Activated naive CD4-positive, alpha-beta T cell treated with anti-CD3 and anti-CD28 coated beads for 36 hours (primary cell): ENCODE data around the gene NMT1. TPM values are rescaled to one million over a fixed set of nuclear protein-coding genes. Genes with fewer than 3 reads are reported as not detected.

Experiments
- CTCF ChIA-PET: fragments of 350-600 bp; sonication (Branson Sonifier 250); formaldehyde crosslinking; loops from one replicate; lab custom pipeline; 2021; ENCODE audit warnings: antibody characterized with exemption; lab: Charles Lee
- DNase-seq: peaks from one replicate; pipeline ENCODE4 v3.0.0-alpha.2; 2020
- H3K27ac Mint-ChIP-seq: one replicate; pipeline ENCODE4 v1.8.0; 2021; ENCODE audit warnings: mild to moderate bottlenecking, mixed read lengths
- H3K27me3 Mint-ChIP-seq: one replicate; pipeline ENCODE4 v1.8.0; 2021; ENCODE audit warnings: low read depth, mixed read lengths
- H3K36me3 Mint-ChIP-seq: one replicate; pipeline ENCODE4 v1.8.0; 2021; ENCODE audit warnings: low read depth, mixed read lengths
- H3K4me1 Mint-ChIP-seq: one replicate; pipeline ENCODE4 v1.8.0; 2021; ENCODE audit warnings: low read depth, mixed read lengths
- H3K4me3 Mint-ChIP-seq: one replicate; pipeline ENCODE4 v1.8.0; 2021; ENCODE audit warnings: mild to moderate bottlenecking, moderate library complexity, mixed read lengths
- H3K9me3 Mint-ChIP-seq: one replicate; pipeline ENCODE4 v1.8.0; 2021; ENCODE audit warnings: mixed read lengths
- intact Hi-C: fragments of 100-400 bp; cut with micrococcal nuclease; formaldehyde crosslinking; loops from one replicate; pipeline ENCODE4 v1.15.1; 2023
- total RNA-seq, 2 experiments: library from RNA; stranded (reverse); gene quantifications; one replicate each; pipeline ENCODE4 v1.2.3, GENCODE V29; 2021

The NMT1 gene
- total RNA-seq, 2 experiments from 2014 or later: 234 to 235 TPM

DNA sequence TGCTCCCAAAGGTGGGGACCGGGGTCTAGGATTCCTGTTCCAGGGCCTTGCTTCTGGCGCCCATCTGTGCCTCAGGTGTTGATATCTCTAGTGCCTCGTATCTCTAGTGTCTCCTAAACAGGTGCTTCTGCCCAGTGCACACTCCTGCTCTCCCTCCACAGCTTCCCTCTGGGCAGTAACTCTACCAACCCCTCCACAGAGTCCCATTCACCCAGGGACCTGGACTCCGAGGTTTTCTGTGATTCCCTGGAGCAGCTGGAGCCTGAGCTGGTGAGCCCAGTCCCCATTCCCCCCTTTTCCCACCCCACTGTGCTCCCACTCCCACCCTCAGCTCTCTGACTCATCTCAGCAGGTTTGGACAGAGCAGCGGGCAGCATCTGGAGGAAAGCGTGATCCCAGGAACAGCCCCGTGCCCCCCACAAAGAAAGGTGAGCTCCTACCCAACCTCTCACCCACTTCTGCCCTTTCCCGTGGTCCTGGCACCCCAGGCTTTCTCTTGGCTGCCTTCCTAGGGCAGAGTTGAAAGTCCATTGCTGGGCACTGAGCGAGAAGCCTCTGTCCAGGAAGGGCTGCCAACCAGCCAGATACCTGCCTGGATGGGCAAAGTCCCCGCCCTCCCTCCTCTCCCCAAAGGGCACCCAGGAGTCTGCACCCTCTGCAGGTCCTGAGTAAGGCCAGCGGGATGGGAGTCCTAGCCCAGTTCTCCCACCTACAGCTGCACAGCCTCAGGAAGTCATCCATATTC, 76.6 kb downstream of the NMT1 start:
- Mint-ChIP-seq H3K4me1 (peaks cover 8% of the 10 kb centered on the region), H3K27me3 (no peaks in the 10 kb centered on the region), H3K36me3 (no peaks in the 10 kb centered on the region), H3K9me3 (no peaks in the 10 kb centered on the region), H3K27ac (no peak overlapping the region), H3K4me3 (no peak overlapping the region)
- no peak for DNase-seq
- CTCF ChIA-PET: interaction anchor here (3.4 to 10.2 kb wide), 2 partner anchors 17 to 61 kb away, joined by 22 to 252 read pairs; partner anchors contain the start of genes HEXIM1 and HEXIM2
- intact Hi-C loops: no loop called here

DNA sequence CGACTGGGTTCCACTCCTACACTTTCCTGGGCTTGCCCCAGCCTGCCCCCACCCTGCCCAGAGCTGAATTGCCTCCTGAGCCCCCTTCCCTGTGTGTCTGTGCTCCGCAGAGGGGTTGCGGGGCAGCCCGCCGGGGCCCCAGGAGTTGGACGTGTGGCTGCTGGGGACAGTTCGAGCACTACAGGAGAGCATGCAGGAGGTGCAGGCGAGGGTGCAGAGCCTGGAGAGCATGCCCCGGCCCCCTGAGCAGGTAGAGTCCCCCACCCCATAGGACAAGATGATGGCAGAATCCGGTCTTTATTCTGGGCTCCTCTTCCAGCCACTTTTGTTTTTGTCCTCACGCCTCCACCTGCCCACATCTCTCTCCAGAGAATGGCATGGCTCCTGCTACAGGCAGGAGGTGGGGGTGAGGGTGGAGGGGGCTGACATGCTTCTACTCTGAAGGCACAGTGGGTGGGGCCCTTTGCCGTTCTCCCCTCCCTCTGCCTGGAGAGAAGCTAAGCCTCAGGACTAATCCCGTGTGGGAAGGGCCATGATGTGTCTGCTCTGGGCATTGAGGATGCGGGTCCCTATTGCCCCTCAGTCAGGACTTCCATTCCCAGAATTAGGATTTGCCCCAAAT, 77.9 kb downstream of the NMT1 start:
- Mint-ChIP-seq H3K27ac (no peak overlapping the region), H3K27me3 (no peaks in the 10 kb centered on the region), H3K36me3 (no peaks in the 10 kb centered on the region), H3K9me3 (no peaks in the 10 kb centered on the region), H3K4me1 (peaks cover 12% of the 10 kb centered on the region), H3K4me3 (no peak overlapping the region)
- DNase-seq: no peak
- intact Hi-C loops: no loop called here
- CTCF ChIA-PET: interaction anchor here (3.4 to 10.2 kb wide), 2 partner anchors 16 to 60 kb away, joined by 22 to 252 read pairs; partner anchors contain the start of genes HEXIM1 and HEXIM2

DNA sequence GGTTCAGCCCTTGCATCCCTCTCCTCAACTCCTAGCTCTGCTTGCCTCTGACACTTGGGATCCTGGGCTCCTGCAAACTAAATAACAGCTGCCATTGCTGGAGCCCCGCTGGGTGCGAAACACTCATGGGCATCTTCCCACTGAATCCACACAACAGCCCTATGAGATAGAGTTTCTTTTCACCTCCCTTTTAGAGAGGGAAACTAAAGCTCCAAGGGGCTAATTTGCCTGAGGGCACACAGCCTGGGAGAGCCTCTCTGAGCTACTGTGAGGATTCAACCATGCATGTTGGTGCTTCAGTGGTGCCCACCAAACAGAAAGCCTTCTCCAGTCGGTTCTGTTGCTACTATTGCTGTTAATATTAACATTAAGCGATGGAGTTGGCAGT, 78.4 kb downstream of the NMT1 start:
- H3K27ac Mint-ChIP-seq: no peak overlapping the region
- H3K27me3 Mint-ChIP-seq: no peaks in the 10 kb centered on the region

DNA sequence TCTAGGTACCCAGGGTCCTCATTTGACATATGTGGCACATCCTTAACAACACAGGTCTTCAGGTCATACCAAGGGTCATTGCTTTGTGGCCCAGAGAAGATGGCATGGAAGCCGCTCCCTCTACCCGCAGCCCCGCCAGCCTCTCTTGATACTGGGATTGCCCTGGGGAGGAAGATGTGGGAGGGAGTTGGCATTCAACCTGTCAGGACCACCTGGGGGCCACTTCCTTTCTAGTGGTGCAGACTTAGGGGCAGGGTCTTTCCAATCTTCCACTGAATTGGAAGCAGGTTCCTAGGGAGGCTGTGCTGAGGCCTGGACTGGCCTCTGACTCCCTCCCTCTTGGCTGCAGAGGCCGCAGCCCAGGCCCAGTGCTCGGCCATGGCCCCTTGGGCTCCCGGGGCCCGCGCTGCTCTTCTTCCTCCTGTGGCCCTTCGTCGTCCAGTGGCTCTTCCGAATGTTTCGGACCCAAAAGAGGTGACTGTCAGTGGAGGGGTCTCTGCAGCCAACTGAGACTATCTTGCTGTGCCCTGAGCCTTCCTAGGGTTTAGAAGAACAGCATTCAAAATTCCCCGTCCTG, 82.1 kb downstream of the NMT1 start:
- peak overlapping the region; percentile 51 for H3K27ac Mint-ChIP-seq
- CTCF ChIA-PET: interaction anchor here (2.1 to 3.7 kb wide), 2 partner anchors 8 to 55 kb away, joined by 8 to 25 read pairs; partner anchors contain the start of gene ACBD4
- H3K9me3 Mint-ChIP-seq: no peaks in the 10 kb centered on the region
- no peak for DNase-seq
- no peaks in the 10 kb centered on the region for H3K27me3 Mint-ChIP-seq
- intact Hi-C loops: no loop called here
- H3K4me1 Mint-ChIP-seq: peaks cover 33% of the 10 kb centered on the region
- peaks cover 7% of the 10 kb centered on the region for H3K36me3 Mint-ChIP-seq
- peak overlapping the region; percentile 65 for H3K4me3 Mint-ChIP-seq

More for the DNA sequence above, 78.4 kb downstream of the NMT1 start:
- intact Hi-C loops: no loop called here
- Mint-ChIP-seq H3K9me3 (no peaks in the 10 kb centered on the region), H3K4me3 (no peak overlapping the region), H3K4me1 (peaks cover 14% of the 10 kb centered on the region), H3K36me3 (no peaks in the 10 kb centered on the region)
- CTCF ChIA-PET: interaction anchor here (3.4 to 10.2 kb wide), 2 partner anchors 16 to 59 kb away, joined by 22 to 252 read pairs; partner anchors contain the start of genes HEXIM1 and HEXIM2
- no peak for DNase-seq

DNA sequence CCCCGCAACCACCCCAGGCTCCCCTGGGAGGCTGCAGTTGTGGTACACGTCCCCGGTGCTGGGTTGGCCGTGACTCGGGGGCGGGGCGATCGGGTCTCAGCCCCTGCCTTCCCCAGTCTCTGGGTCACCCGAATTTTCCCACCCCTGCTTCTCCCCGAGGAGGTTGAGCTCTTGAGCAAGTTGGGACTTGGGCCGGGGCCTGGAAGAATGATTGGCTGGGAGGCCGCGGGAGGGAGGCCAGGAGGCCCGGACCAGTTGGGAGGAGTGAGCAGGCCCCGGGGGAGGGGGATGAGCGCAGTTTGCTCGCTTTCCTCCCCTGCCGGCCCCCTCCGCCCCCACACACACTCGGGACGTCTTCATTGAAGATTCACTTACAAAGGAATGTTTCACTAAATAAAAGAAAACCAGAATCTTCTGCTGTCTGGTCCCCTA, 82.7 kb downstream of the NMT1 start:
- H3K36me3 Mint-ChIP-seq: peaks cover 7% of the 10 kb centered on the region
- H3K4me3 Mint-ChIP-seq: peak overlapping the region; percentile 65
- no peaks in the 10 kb centered on the region for H3K9me3 Mint-ChIP-seq
- CTCF ChIA-PET: interaction anchor here (2.1 to 3.7 kb wide), 2 partner anchors 8 to 54 kb away, joined by 8 to 25 read pairs; partner anchors contain the start of gene ACBD4
- intact Hi-C loops: no loop called here
- peaks cover 33% of the 10 kb centered on the region for H3K4me1 Mint-ChIP-seq
- peak; percentile 48 for DNase-seq
- H3K27me3 Mint-ChIP-seq: no peaks in the 10 kb centered on the region
- peak overlapping the region; percentile 53 for H3K27ac Mint-ChIP-seq

DNA sequence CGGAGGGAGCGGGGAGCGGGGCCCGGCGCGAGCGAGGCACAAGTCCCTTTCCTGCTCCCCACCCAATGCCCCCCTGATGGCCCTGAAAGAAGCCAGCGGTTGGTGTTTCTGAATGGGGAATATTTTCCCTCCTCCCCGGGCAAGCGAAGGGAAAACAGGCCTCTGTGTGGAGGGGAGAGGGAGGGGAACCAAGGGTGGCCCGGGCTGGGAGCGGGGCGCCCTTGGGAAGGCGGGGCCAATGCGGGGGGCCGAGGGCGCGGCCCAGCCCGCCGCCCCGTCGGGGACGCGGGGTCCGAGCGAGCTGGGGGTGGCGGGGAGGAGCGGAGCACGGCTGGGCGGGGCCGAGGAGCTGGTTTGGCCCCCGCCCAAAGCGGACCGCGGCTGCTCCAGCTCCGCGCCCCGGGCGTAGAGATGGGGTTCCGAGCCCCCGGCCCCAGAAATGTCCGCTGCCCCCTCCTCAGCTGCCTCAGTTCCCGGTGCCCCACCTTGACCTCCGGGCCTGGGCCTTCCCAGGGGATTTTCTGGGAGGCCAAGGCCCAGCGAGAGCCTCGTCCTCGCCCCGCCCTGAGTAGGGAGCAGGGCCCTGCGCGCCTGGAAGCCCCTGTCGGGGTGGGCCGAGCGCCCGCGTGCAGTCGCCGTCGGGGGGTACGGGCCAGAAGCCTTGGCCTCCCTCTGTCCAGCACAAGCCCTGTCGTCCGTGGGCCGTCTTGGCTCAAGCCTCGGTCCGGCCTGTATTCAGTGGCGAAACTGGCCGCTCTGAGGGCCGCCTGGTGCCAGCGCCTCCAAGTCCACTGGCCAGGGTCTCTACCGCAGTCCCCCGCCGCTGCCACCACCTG, 83.3 kb downstream of the NMT1 start:
- no peaks in the 10 kb centered on the region for H3K9me3 Mint-ChIP-seq
- no peaks in the 10 kb centered on the region for H3K27me3 Mint-ChIP-seq
- no peak for DNase-seq
- H3K4me3 Mint-ChIP-seq: peak overlapping the region; percentile 65
- peak overlapping the region; percentile 53 for H3K27ac Mint-ChIP-seq
- H3K4me1 Mint-ChIP-seq: peaks cover 33% of the 10 kb centered on the region
- CTCF ChIA-PET: interaction anchor here (0.6 to 3.7 kb wide), 4 partner anchors 9 to 96 kb away, joined by 3 to 25 read pairs (median 6); partner anchors contain the start of gene ACBD4
- peaks cover 8% of the 10 kb centered on the region for H3K36me3 Mint-ChIP-seq
- intact Hi-C loops: no loop called here

DNA sequence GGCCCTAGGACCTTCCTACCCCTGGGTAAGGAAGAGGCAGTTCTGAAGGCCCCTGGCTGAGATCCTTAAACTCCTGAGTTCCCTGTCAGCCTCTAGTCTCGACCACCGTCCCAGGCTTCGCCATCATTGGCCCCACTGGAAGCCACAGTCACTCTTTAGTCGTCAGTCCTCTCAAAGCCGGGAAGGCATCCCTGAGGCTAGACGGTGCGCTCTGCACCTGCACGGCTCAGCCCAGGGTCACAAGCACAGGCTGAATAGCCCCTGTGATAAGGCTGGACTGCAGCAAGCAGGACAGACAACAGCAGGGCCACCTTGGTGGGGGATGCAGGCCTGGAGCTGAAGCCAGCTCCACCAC, 83.9 kb downstream of the NMT1 start:
- intact Hi-C loops: no loop called here
- CTCF ChIA-PET: interaction anchor here (0.6 to 3.7 kb wide), 4 partner anchors 10 to 95 kb away, joined by 3 to 25 read pairs (median 6); partner anchors contain the start of gene ACBD4
- Mint-ChIP-seq H3K4me1 (peaks cover 33% of the 10 kb centered on the region), H3K4me3 (peak overlapping the region; percentile 54), H3K27me3 (no peaks in the 10 kb centered on the region), H3K27ac (peak overlapping the region; percentile 24), H3K36me3 (peaks cover 13% of the 10 kb centered on the region), H3K9me3 (no peaks in the 10 kb centered on the region)
- no peak for DNase-seq

DNA sequence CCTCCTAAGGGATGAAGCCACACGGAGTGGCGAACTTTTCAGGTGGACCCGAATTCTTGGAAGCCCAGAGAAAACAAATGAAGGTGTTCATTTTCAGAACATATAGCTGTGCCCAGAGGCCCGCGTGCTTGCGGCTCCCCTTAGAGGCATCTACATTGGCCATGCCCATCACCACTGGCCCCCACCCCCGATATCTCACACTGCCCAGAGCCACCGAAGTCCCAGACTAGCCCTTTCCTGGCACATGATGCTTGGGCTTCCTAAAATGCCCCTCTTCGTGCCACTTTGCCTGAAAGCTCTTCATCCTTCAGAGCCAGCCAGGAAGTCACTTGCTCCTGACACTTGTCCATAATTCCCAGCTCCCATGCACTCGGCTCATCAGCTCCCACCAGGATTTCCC, 85.0 kb downstream of the NMT1 start:
- Mint-ChIP-seq H3K27ac (peak overlapping the region; percentile 100), H3K4me1 (peaks cover 40% of the 10 kb centered on the region), H3K36me3 (peaks cover 17% of the 10 kb centered on the region), H3K9me3 (no peaks in the 10 kb centered on the region), H3K27me3 (no peaks in the 10 kb centered on the region), H3K4me3 (peak overlapping the region; percentile 97)
- intact Hi-C loops: no loop called here
- DNase-seq: no peak
- CTCF ChIA-PET: interaction anchor here (3.7 kb wide), 1 partner anchor 11 kb away, joined by 25 read pairs; the partner anchor contains the start of gene ACBD4

DNA sequence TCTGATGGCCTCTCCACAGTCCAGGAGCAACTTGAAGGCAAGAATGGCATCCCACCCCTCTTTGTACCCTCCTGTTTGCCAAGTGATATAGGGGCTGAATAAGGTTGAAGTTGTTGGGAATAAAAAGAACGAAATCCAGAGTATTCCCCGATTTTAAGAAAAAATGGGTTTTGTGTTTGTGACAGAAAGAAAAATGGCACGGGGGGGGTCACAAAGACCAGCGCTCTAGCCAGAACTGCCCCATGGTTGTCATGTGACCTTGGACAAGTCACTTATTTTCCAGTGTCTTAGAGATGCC, 85.4 kb downstream of the NMT1 start:
- CTCF ChIA-PET: interaction anchor here (3.7 kb wide), 1 partner anchor 11 kb away, joined by 25 read pairs; the partner anchor contains the start of gene ACBD4
- Mint-ChIP-seq H3K4me3 (peak overlapping the region; percentile 97), H3K27me3 (no peaks in the 10 kb centered on the region), H3K4me1 (peaks cover 44% of the 10 kb centered on the region), H3K36me3 (peaks cover 17% of the 10 kb centered on the region), H3K27ac (peak overlapping the region; percentile 100), H3K9me3 (no peaks in the 10 kb centered on the region)
- intact Hi-C loops: no loop called here
- DNase-seq: no peak

DNA sequence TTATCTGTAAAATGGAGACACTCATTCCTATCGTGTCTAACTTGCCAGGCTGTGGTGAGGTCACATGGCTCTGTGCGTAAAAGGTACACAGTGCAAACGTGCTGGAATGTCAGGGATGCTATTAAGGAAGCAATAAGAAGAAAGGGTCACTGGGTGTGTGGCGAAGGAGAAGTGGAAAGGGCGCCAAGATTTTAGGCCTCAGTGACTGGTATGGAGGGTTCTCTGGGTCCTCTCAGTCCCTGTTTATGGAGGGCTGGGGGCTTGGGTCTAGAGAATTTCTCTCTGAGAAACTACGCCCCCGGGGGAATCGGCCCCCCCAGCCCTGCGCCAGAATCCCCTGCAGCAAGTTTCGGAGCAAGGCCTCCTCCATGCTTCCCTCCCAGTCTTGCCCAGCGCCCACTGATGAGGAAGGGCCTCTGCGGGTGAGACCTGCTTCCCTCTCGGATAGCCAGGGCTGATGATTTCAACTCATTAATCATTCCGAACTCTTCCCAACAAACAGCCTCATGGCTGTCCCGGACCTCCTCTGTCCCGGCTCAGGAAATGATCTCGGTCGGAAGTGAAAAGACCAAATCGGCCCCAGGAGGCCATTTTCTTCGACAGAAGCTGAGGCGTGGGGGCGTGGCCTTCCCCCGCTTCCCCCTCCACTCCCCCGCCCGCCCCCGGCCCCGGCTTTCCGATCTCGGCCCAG, 85.9 kb downstream of the NMT1 start:
- intact Hi-C loops: no loop called here
- CTCF ChIA-PET: interaction anchor here (3.7 to 16.6 kb wide), 3 partner anchors 11 to 51 kb away, joined by 25 to 252 read pairs (median 82); partner anchors contain the start of genes ACBD4 and PLCD3
- H3K4me1 Mint-ChIP-seq: peaks cover 46% of the 10 kb centered on the region
- no peaks in the 10 kb centered on the region for H3K9me3 Mint-ChIP-seq
- peak; percentile 79 for DNase-seq
- peak overlapping the region; percentile 97 for H3K4me3 Mint-ChIP-seq
- H3K36me3 Mint-ChIP-seq: peaks cover 17% of the 10 kb centered on the region
- H3K27ac Mint-ChIP-seq: peak overlapping the region; percentile 100
- no peaks in the 10 kb centered on the region for H3K27me3 Mint-ChIP-seq
